ENCODE results near the gene SUGP1. TPM values are rescaled to one million over a fixed set of nuclear protein-coding genes. Genes with fewer than 3 reads are reported as not detected.

SUGP1 gene
- total RNA-seq, 1 experiment from 2014 or later: 19.5 TPM

DNA sequence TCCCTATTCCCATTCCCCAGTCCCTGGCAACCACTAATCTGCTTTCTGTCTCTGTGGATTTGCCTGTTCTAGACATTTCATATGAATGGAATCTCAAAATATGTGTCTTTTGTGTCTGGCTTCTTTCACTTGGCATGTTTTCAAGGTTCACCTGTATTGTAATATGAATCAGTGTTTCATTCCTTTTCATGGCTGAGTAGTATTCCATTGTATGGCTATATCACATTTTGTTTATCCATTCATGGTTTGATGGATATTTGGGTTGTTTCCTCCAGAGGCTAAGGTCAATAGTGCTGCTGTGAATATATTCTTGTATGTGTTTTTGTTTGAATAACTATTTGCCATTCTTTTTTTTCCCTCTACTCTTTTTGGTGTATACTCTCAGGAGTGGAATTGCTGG, 84.1 kb downstream of the SUGP1 start:
- no peak for DNase-seq (ENCODE audit: extremely low read depth, low read depth)

GRCh38 chr19:19234220-19234816, 86.0 kb downstream of the SUGP1 start:
- DNase-seq (ENCODE audit: extremely low read depth, low read depth): no peak

DNA sequence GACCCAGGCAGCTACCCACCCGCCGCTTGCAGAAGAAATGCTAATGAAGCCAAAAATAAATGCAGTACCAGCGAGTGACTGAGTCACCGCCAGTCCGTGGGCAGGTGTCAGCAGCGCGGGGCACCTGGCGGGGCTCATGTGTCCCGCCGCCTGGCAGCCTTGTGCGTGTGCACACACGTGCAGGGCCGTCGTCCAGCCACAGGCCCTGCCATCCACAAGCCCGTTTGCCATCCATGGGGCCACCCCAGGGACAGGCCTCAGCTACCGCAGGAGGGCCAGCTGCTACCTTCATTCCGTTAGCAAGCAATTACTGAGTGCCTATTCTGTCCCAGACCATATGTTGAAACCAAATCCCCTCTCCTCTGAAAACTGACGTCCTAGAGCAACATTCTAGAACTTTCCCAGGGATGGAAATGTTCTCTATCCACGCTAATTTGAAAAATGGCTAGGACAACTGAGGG, 88.0 kb downstream of the SUGP1 start:
- no peak for DNase-seq (ENCODE audit: extremely low read depth, low read depth)

DNA sequence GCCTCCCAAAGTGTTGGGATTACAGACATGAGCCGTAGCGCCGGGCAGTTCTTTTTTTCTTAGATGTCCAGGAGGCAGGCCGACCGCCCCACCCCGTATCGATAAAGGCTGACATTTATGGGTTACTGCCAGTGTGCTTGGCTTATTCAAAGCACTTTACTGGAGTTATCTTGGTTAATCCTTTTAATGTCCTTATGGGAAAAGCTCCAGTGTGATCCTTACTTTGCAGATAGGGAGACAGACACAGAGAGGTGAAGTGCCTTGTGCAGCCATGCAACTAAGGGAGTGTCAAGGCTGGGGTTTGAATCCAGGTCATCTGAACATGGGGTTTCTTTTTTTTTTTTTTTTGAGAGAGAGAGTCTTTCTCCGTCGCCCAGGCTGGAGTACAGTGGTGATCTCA, 89.3 kb downstream of the SUGP1 start:
- DNase-seq (ENCODE audit: extremely low read depth, low read depth): no peak

- no peak for DNase-seq (ENCODE audit: extremely low read depth, low read depth)
These were observed 90.6 kb downstream of the SUGP1 start for GRCh38 chr19:19229701-19230100.

GRCh38 chr19:19227217-19227616, 93.1 kb downstream of the SUGP1 start:
- DNase-seq (ENCODE audit: extremely low read depth, low read depth): no peak

- no peak for DNase-seq (ENCODE audit: extremely low read depth, low read depth)
These were observed 93.6 kb downstream of the SUGP1 start for GRCh38 chr19:19226663-19227062.

DNA sequence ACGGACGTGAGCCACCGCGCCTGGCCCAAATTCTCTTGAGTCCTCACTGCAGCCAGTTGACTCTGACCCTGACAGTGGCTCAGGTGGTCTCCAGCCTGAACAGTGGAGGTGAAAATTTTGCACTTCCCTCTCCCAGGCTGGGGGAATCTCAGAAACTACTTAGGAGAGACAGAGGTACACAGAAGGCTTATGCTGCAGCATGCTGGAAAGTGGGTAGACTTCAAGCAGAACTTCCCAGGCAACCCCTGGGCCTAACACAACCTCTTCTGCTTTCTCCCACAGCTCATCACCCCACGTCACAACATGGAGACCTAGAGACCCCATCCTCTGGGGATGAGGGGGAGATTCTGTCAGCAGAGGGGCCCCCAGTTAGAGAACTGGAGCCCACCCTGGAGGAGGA, 94.1 kb downstream of the SUGP1 start:
- no peak for DNase-seq (ENCODE audit: extremely low read depth, low read depth)

Small RNA genes within 50 kb of the gene (small RNA-seq; reads per million reads assigned to genes)
- gene RNU6-1028P: 0 reads per million in 2 experiments

Other genes starting within 250 kb of the SUGP1 start
- 38.7 and 44.9 TPM in 2 replicates for gene TMEM161A, start 182.0 kb downstream of the SUGP1 start, total RNA-seq (2014; rRNA removed; shearing (Covaris generic))
- 0.32 and 0.59 TPM in 2 replicates for gene MEF2B, start 150.2 kb downstream of the SUGP1 start, total RNA-seq (2014; rRNA removed; shearing (Covaris generic))
- gene BORCS8, start 128.4 kb downstream of the SUGP1 start, total RNA-seq (2014; rRNA removed; shearing (Covaris generic)): 9.6 and 11.2 TPM in 2 replicates
- 34.8 and 39.3 TPM in 2 replicates for gene RFXANK, start 128.3 kb downstream of the SUGP1 start, total RNA-seq (2014; rRNA removed; shearing (Covaris generic))
- 22.3 and 25.3 TPM in 2 replicates for gene NR2C2AP, start 117.1 kb downstream of the SUGP1 start, total RNA-seq (2014; rRNA removed; shearing (Covaris generic))
- gene NCAN, start 108.6 kb downstream of the SUGP1 start, total RNA-seq (2014; rRNA removed; shearing (Covaris generic)): 0.05 TPM in 1 of 2 replicates, not detected in the other
- 0.07 TPM in 1 of 2 replicates, not detected in the other for gene TM6SF2, start 47.2 kb downstream of the SUGP1 start, total RNA-seq (2014; rRNA removed; shearing (Covaris generic))
- 15.0 and 19.4 TPM in 2 replicates for gene MAU2, start 320 bp upstream of the SUGP1 start, total RNA-seq (2014; rRNA removed; shearing (Covaris generic))
- 28.2 and 31.3 TPM in 2 replicates for gene GATAD2A, start 85.2 kb upstream of the SUGP1 start, total RNA-seq (2014; rRNA removed; shearing (Covaris generic))
- gene TSSK6, start 195.0 kb upstream of the SUGP1 start, total RNA-seq (2014; rRNA removed; shearing (Covaris generic)): 2.2 and 3.2 TPM in 2 replicates
- 134 and 136 TPM in 2 replicates for gene NDUFA13, start 195.7 kb upstream of the SUGP1 start, total RNA-seq (2014; rRNA removed; shearing (Covaris generic))
- gene YJEFN3, start 208.4 kb upstream of the SUGP1 start, total RNA-seq (2014; rRNA removed; shearing (Covaris generic)): 1.3 and 2.5 TPM in 2 replicates
- gene CILP2, start 217.8 kb upstream of the SUGP1 start, total RNA-seq (2014; rRNA removed; shearing (Covaris generic)): 0.02 and 0.12 TPM in 2 replicates

Measured in NCI-H460 (cell line).